ENCODE data around the gene CHCHD3. TPM values are rescaled to one million over a fixed set of nuclear protein-coding genes. Genes with fewer than 3 reads are reported as not detected.

CHCHD3 gene
- total and polyA plus RNA-seq, 2 donors: 22.5 to 56.6 TPM

- Histone ChIP-seq H3K36me3 (ENCODE audit: control insufficient read depth in 2 of 2, insufficient read depth in 2 of 2, low read length in 1 of 2) (peaks cover 0 to 3% of the 10 kb centered on the region in 2 donors), H3K4me3 (ENCODE audit: low read length in 2 of 2) (no peak overlapping the region), H3K4me1 (ENCODE audit: control insufficient read depth in 2 of 2, insufficient read depth in 2 of 2, low read length in 2 of 2) (no peaks in the 10 kb centered on the region), H3K27me3 (ENCODE audit: control insufficient read depth in 2 of 2, insufficient read depth in 1 of 2, low read length in 1 of 2) (no peaks in the 10 kb centered on the region), H3K9me3 (ENCODE audit: control insufficient read depth in 2 of 2, insufficient read depth in 1 of 2, low read length in 1 of 2) (no peaks in the 10 kb centered on the region), H3K27ac (ENCODE audit: low read depth in 1 of 2, low read length in 1 of 2) (no peak overlapping the region)
- DNase-seq (ENCODE audit: low read depth in 6 of 9, low spot score in 9 of 9): no peak
Observed at GRCh38 chr7:133015888-133016287, 66.0 kb downstream of the CHCHD3 start.

GRCh38 chr7:133011746-133012145 is 70.1 kb downstream of the CHCHD3 start:
- Histone ChIP-seq H3K27me3 (ENCODE audit: control insufficient read depth in 2 of 2, insufficient read depth in 1 of 2, low read length in 1 of 2) (no peaks in the 10 kb centered on the region), H3K9me3 (ENCODE audit: control insufficient read depth in 2 of 2, insufficient read depth in 1 of 2, low read length in 1 of 2) (no peaks in the 10 kb centered on the region), H3K4me3 (ENCODE audit: low read length in 2 of 2) (no peak overlapping the region), H3K36me3 (ENCODE audit: control insufficient read depth in 2 of 2, insufficient read depth in 2 of 2, low read length in 1 of 2) (peaks cover 0 to 3% of the 10 kb centered on the region in 2 donors), H3K27ac (ENCODE audit: low read depth in 1 of 2, low read length in 1 of 2) (no peak overlapping the region), H3K4me1 (ENCODE audit: control insufficient read depth in 2 of 2, insufficient read depth in 2 of 2, low read length in 2 of 2) (no peaks in the 10 kb centered on the region)
- DNase-seq (ENCODE audit: low read depth in 6 of 9, low spot score in 9 of 9): no peak
- 98% methylated on average over 5 of the region's 5 CpGs for WGBS

GRCh38 chr7:133009426-133010252 is 72.3 kb downstream of the CHCHD3 start:
- Histone ChIP-seq H3K27me3 (ENCODE audit: control insufficient read depth in 2 of 2, insufficient read depth in 1 of 2, low read length in 1 of 2) (no peaks in the 10 kb centered on the region), H3K9me3 (ENCODE audit: control insufficient read depth in 2 of 2, insufficient read depth in 1 of 2, low read length in 1 of 2) (no peaks in the 10 kb centered on the region), H3K36me3 (ENCODE audit: control insufficient read depth in 2 of 2, insufficient read depth in 2 of 2, low read length in 1 of 2) (peaks cover 0 to 3% of the 10 kb centered on the region in 2 donors), H3K27ac (ENCODE audit: low read depth in 1 of 2, low read length in 1 of 2) (no peak overlapping the region), H3K4me1 (ENCODE audit: control insufficient read depth in 2 of 2, insufficient read depth in 2 of 2, low read length in 2 of 2) (no peaks in the 10 kb centered on the region), H3K4me3 (ENCODE audit: low read length in 2 of 2) (no peak overlapping the region)
- 96% methylated on average over 7 of the region's 7 CpGs for WGBS
- DNase-seq (ENCODE audit: low read depth in 6 of 9, low spot score in 9 of 9): no peak

GRCh38 chr7:133007961-133008360 is 73.9 kb downstream of the CHCHD3 start:
- no peaks in the 10 kb centered on the region for H3K27me3 ChIP-seq (ENCODE audit: control insufficient read depth in 2 of 2, insufficient read depth in 1 of 2, low read length in 1 of 2)

GRCh38 chr7:133003052-133003910 is 78.6 kb downstream of the CHCHD3 start:
- no peak overlapping the region for H3K27ac ChIP-seq (ENCODE audit: low read depth in 1 of 2, low read length in 1 of 2)
- no peaks in the 10 kb centered on the region for H3K9me3 ChIP-seq (ENCODE audit: control insufficient read depth in 2 of 2, insufficient read depth in 1 of 2, low read length in 1 of 2)
- no peaks in the 10 kb centered on the region for H3K27me3 ChIP-seq (ENCODE audit: control insufficient read depth in 2 of 2, insufficient read depth in 1 of 2, low read length in 1 of 2)
- WGBS: 91% methylated on average over 4 of the region's 4 CpGs
- no peak for DNase-seq (ENCODE audit: low read depth in 6 of 9, low spot score in 9 of 9)
- peaks cover 3% of the 10 kb centered on the region in 2 donors for H3K4me1 ChIP-seq (ENCODE audit: control insufficient read depth in 2 of 2, insufficient read depth in 2 of 2, low read length in 2 of 2)
- no peaks in the 10 kb centered on the region for H3K36me3 ChIP-seq (ENCODE audit: control insufficient read depth in 2 of 2, insufficient read depth in 2 of 2, low read length in 1 of 2)
- H3K4me3 ChIP-seq (ENCODE audit: low read length in 2 of 2): no peak overlapping the region

More at GRCh38 chr7:133007961-133008360, 73.9 kb downstream of the CHCHD3 start:
- 98% methylated on average over 3 of the region's 3 CpGs for WGBS
- Histone ChIP-seq H3K27ac (ENCODE audit: low read depth in 1 of 2, low read length in 1 of 2) (no peak overlapping the region), H3K4me3 (ENCODE audit: low read length in 2 of 2) (no peak overlapping the region), H3K36me3 (ENCODE audit: control insufficient read depth in 2 of 2, insufficient read depth in 2 of 2, low read length in 1 of 2) (no peaks in the 10 kb centered on the region), H3K9me3 (ENCODE audit: control insufficient read depth in 2 of 2, insufficient read depth in 1 of 2, low read length in 1 of 2) (no peaks in the 10 kb centered on the region), H3K4me1 (ENCODE audit: control insufficient read depth in 2 of 2, insufficient read depth in 2 of 2, low read length in 2 of 2) (no peaks in the 10 kb centered on the region)
- DNase-seq (ENCODE audit: low read depth in 6 of 9, low spot score in 9 of 9): no peak

- 95% methylated on average over 5 of the region's 5 CpGs for WGBS
- no peaks in the 10 kb centered on the region for H3K9me3 ChIP-seq (ENCODE audit: control insufficient read depth in 2 of 2, insufficient read depth in 1 of 2, low read length in 1 of 2)
Observed at GRCh38 chr7:133001727-133002126, 80.2 kb downstream of the CHCHD3 start.

GRCh38 chr7:132999845-133000244 is 82.0 kb downstream of the CHCHD3 start:
- over 99% methylated on average over 1 of the region's 1 CpG for WGBS
- DNase-seq (ENCODE audit: low read depth in 6 of 9, low spot score in 9 of 9): no peak
- H3K27ac ChIP-seq (ENCODE audit: low read depth in 1 of 2, low read length in 1 of 2): no peak overlapping the region

More at GRCh38 chr7:133001727-133002126, 80.2 kb downstream of the CHCHD3 start:
- no peak overlapping the region for H3K4me3 ChIP-seq (ENCODE audit: low read length in 2 of 2)
- H3K27ac ChIP-seq (ENCODE audit: low read depth in 1 of 2, low read length in 1 of 2): no peak overlapping the region
- no peaks in the 10 kb centered on the region for H3K27me3 ChIP-seq (ENCODE audit: control insufficient read depth in 2 of 2, insufficient read depth in 1 of 2, low read length in 1 of 2)
- no peak for DNase-seq (ENCODE audit: low read depth in 6 of 9, low spot score in 9 of 9)
- H3K36me3 ChIP-seq (ENCODE audit: control insufficient read depth in 2 of 2, insufficient read depth in 2 of 2, low read length in 1 of 2): no peaks in the 10 kb centered on the region
- H3K4me1 ChIP-seq (ENCODE audit: control insufficient read depth in 2 of 2, insufficient read depth in 2 of 2, low read length in 2 of 2): peaks cover 3% of the 10 kb centered on the region in 2 donors

GRCh38 chr7:132998763-132999162 is 83.1 kb downstream of the CHCHD3 start:
- no peaks in the 10 kb centered on the region for H3K27me3 ChIP-seq (ENCODE audit: control insufficient read depth in 2 of 2, insufficient read depth in 1 of 2, low read length in 1 of 2)
- no peak for DNase-seq (ENCODE audit: low read depth in 6 of 9, low spot score in 9 of 9)
- no peak overlapping the region for H3K27ac ChIP-seq (ENCODE audit: low read depth in 1 of 2, low read length in 1 of 2)
- H3K4me1 ChIP-seq (ENCODE audit: control insufficient read depth in 2 of 2, insufficient read depth in 2 of 2, low read length in 2 of 2): peaks cover 3% of the 10 kb centered on the region in 2 donors
- WGBS: 98% methylated on average over 1 of the region's 1 CpG
- H3K4me3 ChIP-seq (ENCODE audit: low read length in 2 of 2): no peak overlapping the region
- no peaks in the 10 kb centered on the region for H3K9me3 ChIP-seq (ENCODE audit: control insufficient read depth in 2 of 2, insufficient read depth in 1 of 2, low read length in 1 of 2)
- H3K36me3 ChIP-seq (ENCODE audit: control insufficient read depth in 2 of 2, insufficient read depth in 2 of 2, low read length in 1 of 2): no peaks in the 10 kb centered on the region

More at GRCh38 chr7:132999845-133000244, 82.0 kb downstream of the CHCHD3 start:
- Histone ChIP-seq H3K4me1 (ENCODE audit: control insufficient read depth in 2 of 2, insufficient read depth in 2 of 2, low read length in 2 of 2) (peaks cover 3% of the 10 kb centered on the region in 2 donors), H3K27me3 (ENCODE audit: control insufficient read depth in 2 of 2, insufficient read depth in 1 of 2, low read length in 1 of 2) (no peaks in the 10 kb centered on the region), H3K4me3 (ENCODE audit: low read length in 2 of 2) (no peak overlapping the region), H3K36me3 (ENCODE audit: control insufficient read depth in 2 of 2, insufficient read depth in 2 of 2, low read length in 1 of 2) (no peaks in the 10 kb centered on the region), H3K9me3 (ENCODE audit: control insufficient read depth in 2 of 2, insufficient read depth in 1 of 2, low read length in 1 of 2) (no peaks in the 10 kb centered on the region)

GRCh38 chr7:132997505-132997904 is 84.4 kb downstream of the CHCHD3 start:
- Histone ChIP-seq H3K27me3 (ENCODE audit: control insufficient read depth in 2 of 2, insufficient read depth in 1 of 2, low read length in 1 of 2) (no peaks in the 10 kb centered on the region), H3K4me1 (ENCODE audit: control insufficient read depth in 2 of 2, insufficient read depth in 2 of 2, low read length in 2 of 2) (peaks cover 3% of the 10 kb centered on the region in 2 donors), H3K36me3 (ENCODE audit: control insufficient read depth in 2 of 2, insufficient read depth in 2 of 2, low read length in 1 of 2) (no peaks in the 10 kb centered on the region), H3K4me3 (ENCODE audit: low read length in 2 of 2) (no peak overlapping the region), H3K27ac (ENCODE audit: low read depth in 1 of 2, low read length in 1 of 2) (no peak overlapping the region), H3K9me3 (ENCODE audit: control insufficient read depth in 2 of 2, insufficient read depth in 1 of 2, low read length in 1 of 2) (no peaks in the 10 kb centered on the region)
- DNase-seq (ENCODE audit: low read depth in 6 of 9, low spot score in 9 of 9): no peak
- 100% methylated on average over 1 of the region's 1 CpG for WGBS
